ENCODE data around the gene ZC3H13. TPM values are rescaled to one million over a fixed set of nuclear protein-coding genes. Genes with fewer than 3 reads are reported as not detected.

The ZC3H13 gene, protein sequence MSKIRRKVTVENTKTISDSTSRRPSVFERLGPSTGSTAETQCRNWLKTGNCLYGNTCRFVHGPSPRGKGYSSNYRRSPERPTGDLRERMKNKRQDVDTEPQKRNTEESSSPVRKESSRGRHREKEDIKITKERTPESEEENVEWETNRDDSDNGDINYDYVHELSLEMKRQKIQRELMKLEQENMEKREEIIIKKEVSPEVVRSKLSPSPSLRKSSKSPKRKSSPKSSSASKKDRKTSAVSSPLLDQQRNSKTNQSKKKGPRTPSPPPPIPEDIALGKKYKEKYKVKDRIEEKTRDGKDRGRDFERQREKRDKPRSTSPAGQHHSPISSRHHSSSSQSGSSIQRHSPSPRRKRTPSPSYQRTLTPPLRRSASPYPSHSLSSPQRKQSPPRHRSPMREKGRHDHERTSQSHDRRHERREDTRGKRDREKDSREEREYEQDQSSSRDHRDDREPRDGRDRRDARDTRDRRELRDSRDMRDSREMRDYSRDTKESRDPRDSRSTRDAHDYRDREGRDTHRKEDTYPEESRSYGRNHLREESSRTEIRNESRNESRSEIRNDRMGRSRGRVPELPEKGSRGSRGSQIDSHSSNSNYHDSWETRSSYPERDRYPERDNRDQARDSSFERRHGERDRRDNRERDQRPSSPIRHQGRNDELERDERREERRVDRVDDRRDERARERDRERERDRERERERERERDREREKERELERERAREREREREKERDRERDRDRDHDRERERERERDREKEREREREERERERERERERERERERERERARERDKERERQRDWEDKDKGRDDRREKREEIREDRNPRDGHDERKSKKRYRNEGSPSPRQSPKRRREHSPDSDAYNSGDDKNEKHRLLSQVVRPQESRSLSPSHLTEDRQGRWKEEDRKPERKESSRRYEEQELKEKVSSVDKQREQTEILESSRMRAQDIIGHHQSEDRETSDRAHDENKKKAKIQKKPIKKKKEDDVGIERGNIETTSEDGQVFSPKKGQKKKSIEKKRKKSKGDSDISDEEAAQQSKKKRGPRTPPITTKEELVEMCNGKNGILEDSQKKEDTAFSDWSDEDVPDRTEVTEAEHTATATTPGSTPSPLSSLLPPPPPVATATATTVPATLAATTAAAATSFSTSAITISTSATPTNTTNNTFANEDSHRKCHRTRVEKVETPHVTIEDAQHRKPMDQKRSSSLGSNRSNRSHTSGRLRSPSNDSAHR (N-terminal part only)
- total RNA-seq: 14.3 and 26.9 TPM in 2 replicates

DNA sequence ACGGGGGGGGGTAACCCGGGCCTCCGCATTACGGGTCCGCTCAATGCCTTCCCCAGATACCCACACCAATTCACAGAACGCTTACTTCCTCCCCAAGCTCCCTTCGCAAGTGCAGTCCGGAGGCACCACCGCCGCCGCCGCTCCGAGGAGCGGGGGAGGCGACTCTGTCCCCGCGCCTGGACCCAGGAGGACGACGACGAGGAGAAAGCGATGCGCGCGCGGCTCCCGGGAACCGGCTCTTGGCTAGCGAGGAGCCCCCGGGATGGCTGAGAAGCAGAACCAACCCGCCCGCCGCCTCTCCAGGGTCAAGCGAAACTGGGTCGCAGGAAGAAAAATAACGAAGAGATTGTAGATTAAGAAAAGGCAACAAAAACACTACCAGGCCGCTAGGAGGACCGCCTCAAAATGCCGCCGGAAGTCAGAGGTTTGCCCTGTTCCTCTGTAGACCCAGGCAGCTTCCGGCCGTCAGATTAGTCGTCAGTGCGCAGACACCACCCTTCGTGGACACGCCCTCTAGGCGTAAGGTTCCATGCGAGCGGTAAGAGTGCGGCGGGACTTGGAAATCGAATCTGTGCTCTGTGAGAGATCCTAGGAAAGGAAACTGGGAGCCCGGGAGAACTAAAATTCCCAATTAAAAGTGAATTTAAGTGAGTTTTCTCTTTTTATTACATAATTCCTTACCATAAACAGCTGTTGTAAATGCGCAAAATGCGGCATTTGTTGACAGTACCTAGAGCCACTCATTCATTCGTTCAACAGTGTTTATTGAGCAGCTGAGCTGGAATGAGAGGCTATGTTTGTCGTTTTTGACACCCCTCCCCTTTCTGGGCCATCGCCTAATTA is at the start of gene ZC3H13:
TSS of gene ZC3H13 (minus strand) at position 428 of the 843 bp plus-strand sequence. CDS start 7,239 bp downstream, outside the sequence.

Other genes starting within 250 kb of the ZC3H13 start
- not detected in 2 replicates for gene SIAH3, start 201.0 kb downstream of the ZC3H13 start, total RNA-seq
- 0.05 TPM in 1 of 2 replicates, not detected in the other for gene CPB2, start 52.3 kb upstream of the ZC3H13 start, total RNA-seq
- 3.3 and 8.9 TPM in 2 replicates for gene LCP1, start 129.4 kb upstream of the ZC3H13 start, total RNA-seq
- gene LRRC63, start 159.2 kb upstream of the ZC3H13 start, total RNA-seq: under 0.01 and 0.09 TPM in 2 replicates

All from smooth muscle cell of the umbilical artery (primary cell).